Thyroid gland (tissue), 4 donors: ENCODE results near the gene CIROP.
"Not testable (repeated sequence)": the region's sequence is repeated elsewhere in the genome, so short reads cannot be mapped to it uniquely, and the experiment has no call there.

Source experiments
- POLR2A ChIP-seq, 2 donors: fragments of 450-650 bp; IDR thresholded peaks; one replicate each; pipeline ENCODE4 v1.6.1; 2017; ENCODE audit warnings: antibody characterized with exemption in 2 of 2, mild to moderate bottlenecking in 2 of 2, moderate library complexity in 1 of 2
- TF ChIP-seq, protein P1 (sequence below), 6 experiments: fragments of 200-600 bp in 3 of 6; fragments of 450-650 bp in 3 of 6; sonication (generic) in 3 of 6; IDR thresholded peaks; one replicate each; pipeline ENCODE4 v1.5.1; 2016 to 2019; ENCODE audit warnings: antibody characterized with exemption in 6 of 6, mild to moderate bottlenecking in 2 of 6, inconsistent platforms in 1 of 6, moderate library complexity in 1 of 6

DNA sequence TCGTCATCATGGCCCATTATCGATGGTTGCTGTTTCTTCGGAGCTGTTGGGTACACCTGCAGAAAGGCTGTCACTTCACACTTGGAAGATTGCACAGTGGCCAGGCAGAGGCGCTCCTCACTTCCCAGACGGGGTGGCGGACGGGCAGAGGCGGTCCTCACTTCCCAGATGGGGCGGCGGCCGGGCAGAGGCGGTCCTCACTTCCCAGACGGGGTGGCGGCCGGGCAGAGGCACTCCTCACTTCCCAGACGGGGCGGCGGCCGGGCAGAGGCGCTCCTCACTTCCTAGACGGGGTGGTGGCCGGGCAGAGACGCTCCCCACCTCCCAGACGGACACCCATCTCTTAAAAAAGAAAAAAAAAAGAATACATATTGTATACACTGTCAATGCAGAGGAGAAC lies 3.4 kb upstream of the CIROP start:
- TF ChIP-seq, protein P1, sequence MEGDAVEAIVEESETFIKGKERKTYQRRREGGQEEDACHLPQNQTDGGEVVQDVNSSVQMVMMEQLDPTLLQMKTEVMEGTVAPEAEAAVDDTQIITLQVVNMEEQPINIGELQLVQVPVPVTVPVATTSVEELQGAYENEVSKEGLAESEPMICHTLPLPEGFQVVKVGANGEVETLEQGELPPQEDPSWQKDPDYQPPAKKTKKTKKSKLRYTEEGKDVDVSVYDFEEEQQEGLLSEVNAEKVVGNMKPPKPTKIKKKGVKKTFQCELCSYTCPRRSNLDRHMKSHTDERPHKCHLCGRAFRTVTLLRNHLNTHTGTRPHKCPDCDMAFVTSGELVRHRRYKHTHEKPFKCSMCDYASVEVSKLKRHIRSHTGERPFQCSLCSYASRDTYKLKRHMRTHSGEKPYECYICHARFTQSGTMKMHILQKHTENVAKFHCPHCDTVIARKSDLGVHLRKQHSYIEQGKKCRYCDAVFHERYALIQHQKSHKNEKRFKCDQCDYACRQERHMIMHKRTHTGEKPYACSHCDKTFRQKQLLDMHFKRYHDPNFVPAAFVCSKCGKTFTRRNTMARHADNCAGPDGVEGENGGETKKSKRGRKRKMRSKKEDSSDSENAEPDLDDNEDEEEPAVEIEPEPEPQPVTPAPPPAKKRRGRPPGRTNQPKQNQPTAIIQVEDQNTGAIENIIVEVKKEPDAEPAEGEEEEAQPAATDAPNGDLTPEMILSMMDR (IDR thresholded peaks at IDR 0.05), result not testable (repeated sequence)
- not testable (repeated sequence) for TF ChIP-seq POLR2A (IDR thresholded peaks at IDR 0.05)
